ENCODE data around the gene SLC15A5.

- TF ChIP-seq, protein P1, sequence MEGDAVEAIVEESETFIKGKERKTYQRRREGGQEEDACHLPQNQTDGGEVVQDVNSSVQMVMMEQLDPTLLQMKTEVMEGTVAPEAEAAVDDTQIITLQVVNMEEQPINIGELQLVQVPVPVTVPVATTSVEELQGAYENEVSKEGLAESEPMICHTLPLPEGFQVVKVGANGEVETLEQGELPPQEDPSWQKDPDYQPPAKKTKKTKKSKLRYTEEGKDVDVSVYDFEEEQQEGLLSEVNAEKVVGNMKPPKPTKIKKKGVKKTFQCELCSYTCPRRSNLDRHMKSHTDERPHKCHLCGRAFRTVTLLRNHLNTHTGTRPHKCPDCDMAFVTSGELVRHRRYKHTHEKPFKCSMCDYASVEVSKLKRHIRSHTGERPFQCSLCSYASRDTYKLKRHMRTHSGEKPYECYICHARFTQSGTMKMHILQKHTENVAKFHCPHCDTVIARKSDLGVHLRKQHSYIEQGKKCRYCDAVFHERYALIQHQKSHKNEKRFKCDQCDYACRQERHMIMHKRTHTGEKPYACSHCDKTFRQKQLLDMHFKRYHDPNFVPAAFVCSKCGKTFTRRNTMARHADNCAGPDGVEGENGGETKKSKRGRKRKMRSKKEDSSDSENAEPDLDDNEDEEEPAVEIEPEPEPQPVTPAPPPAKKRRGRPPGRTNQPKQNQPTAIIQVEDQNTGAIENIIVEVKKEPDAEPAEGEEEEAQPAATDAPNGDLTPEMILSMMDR (IDR thresholded peaks at IDR 0.05), result no peak
- TF ChIP-seq POLR2AphosphoS5 (IDR thresholded peaks at IDR 0.05) (no peak), POLR2A (IDR thresholded peaks at IDR 0.05) (no peak)
Observed at GRCh38 chr12:16183541-16183940, 93.9 kb downstream of the SLC15A5 start.
